Activated CD4-positive, alpha-beta T cell treated with anti-CD3 and anti-CD28 coated beads for 4 hours (primary cell): ENCODE measurements around the gene SMPD4.
"Not testable (repeated sequence)": the region's sequence is repeated elsewhere in the genome, so short reads cannot be mapped to it uniquely, and the experiment has no call there.

ENCODE experiments used
- DNase-seq, 2 donors: peaks; one replicate each; pipeline ENCODE4 v3.0.0-alpha.2; 2020

SMPD4 gene

GRCh38 chr2:130185896-130186295, 4.5 kb upstream of the SMPD4 start:
- DNase-seq: no peak

- DNase-seq: no peak
These were observed 4.0 kb upstream of the SMPD4 start for GRCh38 chr2:130185436-130185835.

GRCh38 chr2:130183512-130184373, 2.3 kb upstream of the SMPD4 start:
- DNase-seq: no peak

- peak in 1 of 2 donors; percentile 15 for DNase-seq
These were observed 1.6 kb upstream of the SMPD4 start for GRCh38 chr2:130182826-130183511.

GRCh38 chr2:130181880-130182682, 679 bp upstream of the SMPD4 start, which contains the start of gene MZT2B:
TSS of gene MZT2B (plus strand) at chr2:130182262. CDS start at chr2:130182283, 21 bp downstream.
- DNase-seq: peak; percentile 87 to 88

GRCh38 chr2:130180404-130181324, 738 bp downstream of the SMPD4 start:
- not testable (repeated sequence) for DNase-seq

- not testable (repeated sequence) for DNase-seq
These were observed 6.5 kb downstream of the SMPD4 start for GRCh38 chr2:130174866-130175265.

GRCh38 chr2:130169896-130170295, 11.5 kb downstream of the SMPD4 start:
- DNase-seq: no peak

- DNase-seq: not testable (repeated sequence)
These were observed 12.2 kb downstream of the SMPD4 start for GRCh38 chr2:130169163-130169562.

- DNase-seq: not testable (repeated sequence)
These were observed 14.8 kb downstream of the SMPD4 start for GRCh38 chr2:130166611-130167010.

GRCh38 chr2:130165293-130166016, 15.9 kb downstream of the SMPD4 start:
- DNase-seq: no peak

GRCh38 chr2:130162968-130163367, 18.4 kb downstream of the SMPD4 start:
- DNase-seq: no peak

- not testable (repeated sequence) for DNase-seq
These were observed 18.9 kb downstream of the SMPD4 start for GRCh38 chr2:130162486-130162885.

GRCh38 chr2:130160838-130161705, 20.3 kb downstream of the SMPD4 start:
- not testable (repeated sequence) for DNase-seq

GRCh38 chr2:130160131-130160530, 21.3 kb downstream of the SMPD4 start:
- DNase-seq: no peak

- DNase-seq: not testable (repeated sequence)
These were observed 22.0 kb downstream of the SMPD4 start for GRCh38 chr2:130159376-130159775.

GRCh38 chr2:130158631-130159030, 22.8 kb downstream of the SMPD4 start:
- no peak for DNase-seq

- DNase-seq: not testable (repeated sequence)
These were observed 23.4 kb downstream of the SMPD4 start for GRCh38 chr2:130157825-130158514.

GRCh38 chr2:130157354-130157753, 24.0 kb downstream of the SMPD4 start:
- not testable (repeated sequence) for DNase-seq

GRCh38 chr2:130156624-130157004, 24.8 kb downstream of the SMPD4 start:
- DNase-seq: no peak
